GM21390 (cell line): Measurements from ENCODE around the gene GTF3C6.
"Not testable (repeated sequence)": the region's sequence is repeated elsewhere in the genome, so short reads cannot be mapped to it uniquely, and the experiment has no call there.

Experiments used
- ATAC-seq: cut with Tn5 transposase; IDR thresholded peaks from one replicate; pipeline ENCODE4 v1.9.1; 2021; ENCODE audit not compliant: unreplicated experiment

GTF3C6 gene, protein sequence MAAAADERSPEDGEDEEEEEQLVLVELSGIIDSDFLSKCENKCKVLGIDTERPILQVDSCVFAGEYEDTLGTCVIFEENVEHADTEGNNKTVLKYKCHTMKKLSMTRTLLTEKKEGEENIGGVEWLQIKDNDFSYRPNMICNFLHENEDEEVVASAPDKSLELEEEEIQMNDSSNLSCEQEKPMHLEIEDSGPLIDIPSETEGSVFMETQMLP

DNA sequence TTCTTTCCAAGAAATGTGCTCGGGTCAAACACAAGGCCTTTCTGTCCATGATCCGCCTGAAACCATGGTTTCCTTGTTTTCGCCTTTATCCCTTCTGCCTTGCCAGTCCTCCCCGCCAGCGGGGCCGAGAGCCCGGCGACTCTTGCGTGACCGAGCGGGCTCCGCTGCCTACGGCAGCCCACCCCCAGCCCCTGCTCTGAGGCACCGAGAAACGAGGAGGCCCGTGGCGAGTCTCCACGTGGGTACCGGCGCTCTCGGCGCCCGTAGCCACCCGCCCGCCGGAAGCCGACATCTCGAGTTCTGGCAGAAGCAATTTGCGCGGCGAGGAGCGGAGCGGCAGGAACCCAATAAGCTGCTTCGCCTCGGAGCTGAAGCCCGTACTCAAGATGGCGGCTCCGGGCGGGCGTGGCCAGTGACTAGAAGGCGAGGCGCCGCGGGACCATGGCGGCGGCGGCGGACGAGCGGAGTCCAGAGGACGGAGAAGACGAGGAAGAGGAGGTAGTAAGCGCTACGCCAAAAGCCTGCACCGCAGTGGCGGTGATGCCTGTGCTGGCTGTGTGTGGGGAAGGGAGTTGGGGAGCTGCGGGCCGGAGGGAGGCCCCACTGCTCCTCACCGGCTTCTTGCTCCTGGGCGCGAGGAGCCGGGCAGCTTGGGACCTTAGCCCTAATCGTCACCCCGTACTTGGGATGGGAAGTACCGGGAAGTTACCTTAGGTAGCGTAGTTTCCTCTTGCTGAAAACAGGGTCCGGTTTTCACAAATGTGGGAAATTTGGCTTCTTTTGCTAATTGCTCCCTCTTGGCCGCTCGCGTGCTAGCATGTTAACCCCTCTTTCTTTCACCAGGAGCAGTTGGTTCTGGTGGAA lies at the start of gene GTF3C6:
GTF3C6 (plus strand) TSS at position 378 of the 864 bp plus-strand sequence; CDS start at position 442, 64 bp downstream.
- peak; percentile 98 for ATAC-seq

- ATAC-seq: no peak
These were observed 27.7 kb upstream of the GTF3C6 start for GRCh38 chr6:110930781-110931180.

DNA sequence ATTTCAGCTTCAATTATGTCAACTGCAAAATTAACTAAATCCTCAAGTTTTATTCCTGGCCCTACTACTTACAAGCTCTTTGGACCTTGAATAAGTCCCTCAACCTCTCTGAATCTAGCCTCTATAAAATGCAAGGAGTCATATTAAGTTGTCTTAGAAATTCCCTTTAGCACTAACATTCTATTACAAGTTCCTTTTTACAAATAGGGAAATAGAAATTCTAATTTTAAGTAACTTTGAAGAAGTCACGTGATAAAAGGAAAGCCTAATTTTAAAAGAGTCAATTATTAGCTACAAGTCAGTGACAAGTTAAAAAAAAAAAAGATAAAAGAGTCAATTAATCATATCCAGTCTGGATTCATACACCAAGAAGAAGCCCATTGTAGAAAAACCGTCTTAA lies 24.6 kb upstream of the GTF3C6 start:
- ATAC-seq: no peak

DNA sequence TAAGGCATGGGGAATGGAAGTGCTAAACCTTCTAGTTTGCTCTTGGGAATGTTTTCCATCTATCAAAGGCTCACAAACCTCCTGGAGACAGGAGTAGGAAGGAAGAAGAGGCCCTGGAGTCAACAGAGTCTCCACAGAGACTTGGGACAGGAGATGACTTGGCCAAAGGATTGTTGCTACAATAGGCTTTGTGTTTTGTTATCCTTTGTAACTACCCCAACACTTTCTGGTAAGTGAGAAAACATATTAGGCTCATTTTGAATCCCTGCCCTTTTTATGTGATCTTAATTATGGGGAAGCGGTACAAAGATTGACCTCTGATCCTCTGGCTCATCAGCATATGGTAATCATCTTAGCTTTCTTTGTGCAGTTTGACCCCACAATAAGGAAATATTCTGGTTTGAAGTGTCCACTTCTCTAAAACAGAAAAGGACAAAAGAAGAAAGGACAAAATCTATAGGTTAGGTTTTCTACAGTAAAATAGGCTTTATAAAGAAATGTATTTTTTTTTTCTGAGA lies 24.1 kb upstream of the GTF3C6 start:
- ATAC-seq: no peak

DNA sequence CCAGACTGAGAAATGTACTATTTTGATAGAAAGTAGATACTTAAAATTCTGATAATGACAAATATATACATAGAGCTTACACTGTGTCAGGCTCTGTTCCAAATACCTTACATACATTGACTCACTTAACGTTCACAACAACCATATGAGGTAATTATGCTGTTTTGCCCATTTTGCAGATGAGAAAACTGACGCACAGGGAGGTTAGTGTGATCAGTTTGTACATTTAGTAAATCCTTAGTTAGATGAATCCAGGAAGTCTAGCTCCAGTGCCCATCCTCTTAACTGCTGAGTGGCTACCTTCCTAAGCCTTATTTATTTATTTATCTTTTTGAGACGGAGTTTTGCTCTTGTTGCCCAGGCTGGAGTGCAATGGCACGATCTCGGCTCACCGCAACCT lies 23.3 kb upstream of the GTF3C6 start:
- ATAC-seq: no peak

DNA sequence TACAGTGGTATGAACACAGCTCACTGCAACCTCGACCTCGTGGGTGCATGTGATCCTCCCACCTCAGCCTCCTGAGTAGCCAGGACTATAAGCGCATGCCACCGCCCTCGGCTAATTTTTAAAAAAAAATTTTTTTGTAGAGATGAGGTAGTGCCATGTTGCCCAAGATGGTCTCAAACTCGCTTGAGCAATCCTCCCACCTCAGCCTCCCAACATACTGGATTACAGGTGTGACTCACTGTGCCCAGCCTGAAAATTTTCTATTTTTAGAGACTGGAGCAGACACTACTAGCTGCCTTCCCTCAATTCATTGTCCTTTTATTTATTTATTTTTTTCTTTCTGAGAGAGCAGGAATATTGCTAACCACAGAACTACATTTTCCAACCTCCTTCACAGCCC lies 20.3 kb upstream of the GTF3C6 start:
- ATAC-seq: no peak

GRCh38 chr6:110939429-110940200 lies 18.9 kb upstream of the GTF3C6 start:
- ATAC-seq: no peak

- peak; percentile 100 for ATAC-seq
These were observed 13.8 kb upstream of the GTF3C6 start for GRCh38 chr6:110944681-110945151.

DNA sequence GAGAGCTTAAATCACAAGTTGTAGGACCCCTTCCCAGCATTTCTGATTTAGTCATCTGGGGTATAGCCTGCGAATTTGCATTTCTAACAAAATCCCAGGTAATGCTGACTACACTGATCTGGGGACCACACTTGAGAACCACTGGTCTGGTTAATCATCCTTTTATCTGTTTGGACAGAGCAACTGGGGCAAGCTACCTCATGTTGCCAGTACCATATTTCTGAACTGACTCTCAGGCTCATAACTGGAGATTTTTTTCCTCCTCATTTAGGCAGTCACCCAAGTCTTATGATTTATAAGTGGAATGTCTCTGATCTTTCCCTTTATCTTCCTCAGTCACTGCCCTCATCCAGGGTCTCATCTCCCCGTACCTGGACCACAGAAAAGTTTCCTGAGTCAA lies 12.0 kb upstream of the GTF3C6 start:
- ATAC-seq: no peak

DNA sequence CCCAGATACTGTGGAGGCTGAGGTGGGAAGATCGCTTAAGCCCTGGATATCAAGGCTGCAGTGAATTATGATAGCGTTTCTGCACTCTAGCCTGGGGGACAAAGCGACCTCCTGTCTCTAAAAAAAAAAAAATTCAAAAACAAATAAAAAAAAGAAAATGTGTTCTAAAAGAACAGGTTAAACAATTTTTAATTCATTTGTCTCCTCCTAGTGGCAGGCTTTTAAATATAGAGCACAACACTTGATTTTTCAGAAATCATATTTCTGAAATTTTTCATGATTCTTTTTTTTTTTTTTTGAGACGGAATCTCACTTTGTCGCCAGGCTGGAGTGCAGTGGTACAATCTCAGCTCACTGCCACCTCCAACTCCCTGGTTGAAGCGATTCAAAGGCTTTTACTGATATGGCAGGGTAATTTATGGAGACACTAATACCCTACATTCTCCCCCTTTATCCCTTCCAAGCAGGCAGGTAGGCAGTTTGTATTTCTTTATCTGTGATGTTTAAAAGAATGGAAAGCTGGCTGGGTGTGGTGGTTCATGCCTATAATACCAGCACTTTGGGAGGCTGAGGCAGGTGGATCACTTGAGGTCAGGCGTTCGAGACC lies 8.7 kb upstream of the GTF3C6 start:
- ATAC-seq: no peak

DNA sequence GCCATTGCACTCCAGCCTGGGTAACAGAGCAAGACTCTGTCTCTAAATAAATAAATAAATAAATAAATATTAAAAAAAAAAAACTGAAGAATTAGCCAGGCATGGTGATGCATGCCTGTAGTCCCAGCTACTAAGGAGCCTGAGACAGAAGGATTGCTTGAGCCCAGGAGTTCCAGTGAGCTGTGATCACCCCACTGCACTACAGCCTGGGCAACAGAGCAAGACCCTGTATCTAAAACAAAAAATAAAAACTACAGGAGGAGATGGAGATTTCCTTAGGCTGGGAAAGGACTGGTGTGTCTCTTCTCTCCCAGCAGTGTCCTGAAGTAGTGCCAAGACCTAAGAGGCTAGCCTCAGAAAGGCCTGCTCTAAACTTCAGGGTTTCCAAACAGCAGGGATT lies 8.1 kb upstream of the GTF3C6 start:
- ATAC-seq: no peak

GRCh38 chr6:110951008-110951407 lies 7.5 kb upstream of the GTF3C6 start:
- ATAC-seq: no peak

DNA sequence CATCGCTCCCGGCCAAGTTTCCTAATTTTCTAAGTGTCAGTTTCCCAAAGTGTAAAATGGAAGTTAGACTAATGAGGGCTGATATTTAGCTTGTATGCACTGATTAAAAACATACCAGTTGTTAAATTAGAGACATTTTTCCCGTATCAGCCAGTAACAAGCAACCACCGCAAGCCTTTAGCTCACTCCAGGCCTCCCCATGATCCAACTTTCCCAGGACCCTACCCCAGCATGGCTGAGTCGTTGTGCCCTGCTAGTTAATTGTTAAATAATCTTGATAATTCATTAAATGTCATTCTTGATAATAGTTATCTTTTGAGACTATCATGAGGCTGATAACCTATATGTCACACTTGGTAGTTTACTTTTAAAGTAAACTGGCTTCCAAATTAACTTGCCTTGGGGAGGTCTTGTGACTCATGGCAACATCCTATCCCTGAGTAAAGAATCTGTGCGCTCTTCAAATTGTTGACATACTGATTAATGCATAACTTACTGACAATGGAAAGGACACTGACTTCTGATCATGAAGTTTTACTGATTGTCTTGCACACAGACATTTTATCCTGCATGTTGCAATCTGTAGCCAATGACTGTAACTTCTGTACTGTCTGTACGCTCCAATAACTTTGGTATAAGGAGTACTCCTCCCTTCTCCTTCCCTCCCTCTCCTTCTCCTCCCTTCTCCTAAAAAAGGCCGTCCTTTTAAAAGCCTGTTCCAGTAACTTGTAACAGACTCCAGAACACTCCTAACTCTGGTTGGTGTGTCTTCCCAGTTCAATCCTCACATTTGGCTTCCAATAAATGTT lies 6.3 kb upstream of the GTF3C6 start:
- no peak for ATAC-seq

GRCh38 chr6:110953633-110954303 lies 4.7 kb upstream of the GTF3C6 start:
- ATAC-seq: no peak

DNA sequence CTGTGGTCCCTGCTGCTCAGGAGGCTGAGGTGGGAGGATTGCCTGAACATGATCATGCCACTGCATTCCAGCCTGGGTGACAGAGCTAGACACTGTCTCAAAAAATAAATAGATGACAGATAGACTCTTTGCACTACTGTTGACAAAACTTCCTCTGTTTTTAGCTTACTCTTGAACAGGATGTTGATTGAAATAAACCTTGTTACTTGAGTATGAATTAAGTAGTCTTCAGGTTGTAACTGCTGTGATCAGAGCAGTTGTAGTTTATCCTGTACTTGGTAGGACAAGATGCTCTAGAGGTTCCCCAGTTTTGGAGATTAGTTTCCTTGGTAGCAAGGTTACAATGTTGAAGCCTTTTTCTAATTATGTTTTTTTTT lies 1.5 kb downstream of the GTF3C6 start:
- no peak for ATAC-seq

- ATAC-seq: not testable (repeated sequence)
These were observed 4.1 kb downstream of the GTF3C6 start for GRCh38 chr6:110962636-110963035.

- no peak for ATAC-seq
These were observed 7.2 kb downstream of the GTF3C6 start for GRCh38 chr6:110965629-110966229.

- not testable (repeated sequence) for ATAC-seq
These were observed 10.2 kb downstream of the GTF3C6 start for GRCh38 chr6:110968661-110969060.

DNA sequence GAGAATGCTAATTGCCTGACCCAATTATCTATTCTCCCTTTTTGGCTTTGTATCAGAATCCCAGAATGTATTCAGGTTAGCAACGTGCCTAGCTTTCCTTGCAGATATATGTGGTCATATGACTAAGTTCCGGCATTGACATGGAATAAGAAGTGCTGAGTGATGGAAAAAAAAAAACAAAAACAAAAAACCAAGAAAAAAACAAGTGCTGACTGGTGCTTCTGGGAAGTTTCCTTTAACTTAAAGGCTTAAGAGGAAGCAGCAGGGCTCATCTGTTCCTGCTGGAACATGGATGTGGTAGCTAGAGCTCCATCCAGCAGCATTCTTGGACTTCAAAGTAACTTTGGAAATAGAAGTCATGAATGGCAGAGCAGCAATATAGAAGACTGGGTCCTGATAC lies 13.0 kb downstream of the GTF3C6 start:
- ATAC-seq: no peak
